Uterus (tissue), 2 donors: ENCODE measurements around the gene PRKCSH.

Experiments
- CTCF ChIP-seq, 4 experiments: fragments of 200-600 bp in 2 of 4; fragments of 450-650 bp in 2 of 4; sonication (generic) in 2 of 4; IDR thresholded peaks; one replicate each; pipeline ENCODE4 v1.5.1; 2016 to 2019; ENCODE audit warnings: antibody characterized with exemption in 4 of 4, mild to moderate bottlenecking in 2 of 4, moderate library complexity in 1 of 4
- POLR2A ChIP-seq, 2 donors: fragments of 450-650 bp; IDR thresholded peaks; one replicate each; pipeline ENCODE4 v1.6.1; 2016; ENCODE audit warnings: antibody characterized with exemption in 2 of 2, mild to moderate bottlenecking in 1 of 2, moderate library complexity in 1 of 2

DNA sequence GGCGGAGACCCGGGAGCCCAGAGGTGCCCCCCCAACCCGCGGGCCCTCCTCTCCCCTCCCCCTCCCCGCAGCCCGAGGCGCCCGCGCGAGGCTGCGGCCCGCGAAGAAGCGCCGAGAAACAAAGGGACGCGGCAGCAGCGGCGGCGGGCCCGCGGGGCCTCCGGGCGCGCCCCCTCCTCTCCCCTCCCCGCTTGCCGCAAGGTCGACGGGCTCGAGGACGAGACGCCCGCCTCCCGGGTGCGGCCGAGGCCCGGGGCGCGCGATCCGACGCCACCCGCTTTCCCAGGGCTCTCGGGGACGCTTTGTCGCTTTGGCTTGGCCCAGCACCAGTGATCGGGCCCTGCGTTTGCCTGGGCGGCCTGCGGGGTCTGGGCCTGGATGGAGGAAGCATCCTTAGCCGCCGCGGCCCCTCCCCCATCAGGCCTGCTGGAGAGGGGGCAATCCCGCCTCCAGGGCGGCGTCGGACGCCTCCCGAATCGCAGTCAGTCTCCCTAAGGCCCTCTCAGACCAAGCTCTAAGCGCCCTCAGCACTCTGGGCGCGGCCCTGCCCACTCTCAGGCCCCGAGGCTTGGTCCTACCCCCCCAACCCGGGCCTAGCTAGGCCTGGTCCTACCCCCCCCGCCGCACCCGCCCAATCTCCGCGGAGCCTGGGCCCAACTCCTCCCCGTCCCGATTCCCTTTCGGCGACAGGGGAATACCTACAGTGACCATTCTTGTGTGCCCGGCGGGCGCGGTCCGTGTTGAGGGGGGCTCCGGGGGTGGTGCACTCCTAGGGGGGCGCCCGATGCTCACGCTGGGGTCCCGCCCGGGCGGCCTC, 44.7 kb downstream of the PRKCSH start:
- TF ChIP-seq POLR2A (IDR thresholded peaks at IDR 0.05) (no peak), CTCF (IDR thresholded peaks at IDR 0.05) (no peak)
